Hepatocyte (in vitro differentiated cells): ENCODE results near the gene PRSS16. TPM values are rescaled to one million over a fixed set of nuclear protein-coding genes. Genes with fewer than 3 reads are reported as not detected.

Experiments
- DNase-seq: peaks from one replicate; pipeline ENCODE4 v3.0.0-alpha.2; 2016; ENCODE audit warnings: low spot score
- H2AFZ ChIP-seq: fragments of 200-600 bp; sonication (generic); 2 replicates; pipeline ENCODE4 v1.6.0; 2016; ENCODE audit warnings: antibody characterized with exemption, mild to moderate bottlenecking
- H3K27ac ChIP-seq: fragments of 200-600 bp; sonication (generic); 2 replicates; pipeline ENCODE4 v1.5.1; 2016; ENCODE audit warnings: mild to moderate bottlenecking
- H3K27me3 ChIP-seq: fragments of 200-600 bp; sonication (generic); 2 replicates; pipeline ENCODE4 v1.6.1; 2016
- H3K36me3 ChIP-seq: fragments of 200-600 bp; sonication (generic); replicated peaks from 2 replicates; pipeline ENCODE4 v1.5.1; 2016; ENCODE audit warnings: low read depth; ENCODE audit not compliant: insufficient read depth
- H3K4me1 ChIP-seq: fragments of 200-600 bp; sonication (generic); 2 replicates; pipeline ENCODE4 v1.5.1; 2016; ENCODE audit warnings: mild to moderate bottlenecking, moderate library complexity; ENCODE audit not compliant: insufficient read depth
- H3K4me2 ChIP-seq: fragments of 200-600 bp; sonication (generic); 2 replicates; pipeline ENCODE4 v1.6.0; 2016
- H3K4me3 ChIP-seq: fragments of 200-600 bp; sonication (generic); 2 replicates; pipeline ENCODE4 v1.5.1; 2016; ENCODE audit warnings: mild to moderate bottlenecking
- H3K79me2 ChIP-seq: fragments of 200-600 bp; sonication (generic); 2 replicates; pipeline ENCODE4 v1.6.0; 2017; ENCODE audit warnings: mild to moderate bottlenecking
- H3K9me2 ChIP-seq: fragments of 200-600 bp; sonication (generic); replicated peaks from 2 replicates; pipeline ENCODE4 v1.6.0; 2017; ENCODE audit warnings: mild to moderate bottlenecking; ENCODE audit not compliant: insufficient read depth
- H3K9me3 ChIP-seq: fragments of 200-600 bp; sonication (generic); 2 replicates; pipeline ENCODE4 v1.5.1; 2016; ENCODE audit warnings: low read depth, mild to moderate bottlenecking
- H4K20me1 ChIP-seq: fragments of 200-600 bp; sonication (generic); 2 replicates; pipeline ENCODE4 v1.6.0; 2016; ENCODE audit warnings: mild to moderate bottlenecking; ENCODE audit not compliant: insufficient read depth, poor library complexity, severe bottlenecking
- EZH2 ChIP-seq: fragments of 200-600 bp; sonication (generic); IDR thresholded peaks from 2 replicates; pipeline ENCODE4 v1.6.1; 2016; ENCODE audit warnings: antibody characterized with exemption, mild to moderate bottlenecking, borderline replicate concordance
- EZH2phosphoT487 ChIP-seq: fragments of 200-600 bp; sonication (generic); IDR thresholded peaks from one replicate; pipeline ENCODE4 v1.6.1; 2018; ENCODE audit warnings: antibody characterized with exemption, mild to moderate bottlenecking, low read depth, moderate library complexity; ENCODE audit not compliant: unreplicated experiment, severe bottlenecking
- WGBS: methylation state at CpG from one replicate; pipeline ENCODE4 v1.1.6; 2016; ENCODE audit warnings: low lambda C conversion rate; ENCODE audit errors: missing lambda C conversion rate; 5-methylcytosine and 5-hydroxymethylcytosine counted together
- polyA plus RNA-seq: library from polyadenylated mRNA; unstranded; fragments of >200 nt; fragmentation: Nextera tagmentation; extraction: Ambion mirVana; gene quantifications from 2 replicates; pipeline ENCODE4 v1.2.1, GENCODE V29; 2016
- total RNA-seq: library from RNA; depleted of rRNA; stranded (reverse); fragments of >200 nt; gene quantifications from 2 replicates; pipeline ENCODE4 v1.2.3, GENCODE V29; 2014
- TF ChIP-seq, protein P1 (sequence below): fragments of 200-600 bp; sonication (generic); IDR thresholded peaks from 2 replicates; pipeline ENCODE4 v1.5.1; 2016; ENCODE audit warnings: antibody characterized with exemption, mild to moderate bottlenecking; ENCODE audit not compliant: poor library complexity

PRSS16 gene
- total and polyA plus RNA-seq, 2 experiments from 2014 or later: 9.9 to 11.7 TPM

GRCh38 chr6:27294409-27294808 is 46.9 kb downstream of the PRSS16 start:
- 43% methylated on average over 5 of the region's 5 CpGs for WGBS
- no peak overlapping the region for H3K27ac ChIP-seq
- H3K36me3 ChIP-seq: no peaks in the 10 kb centered on the region
- DNase-seq: no peak
- no peak overlapping the region for H2AFZ ChIP-seq
- H3K27me3 ChIP-seq: peaks cover 36% of the 10 kb centered on the region
- H3K79me2 ChIP-seq: no peaks in the 10 kb centered on the region
- H4K20me1 ChIP-seq: no peaks in the 10 kb centered on the region
- no peaks in the 10 kb centered on the region for H3K9me3 ChIP-seq
- no peak overlapping the region for H3K4me3 ChIP-seq
- no peaks in the 10 kb centered on the region for H3K4me1 ChIP-seq
- peak overlapping the region; percentile 87 for H3K4me2 ChIP-seq
- TF ChIP-seq EZH2phosphoT487 (no peak), EZH2 (no peak)
- TF ChIP-seq, protein P1, sequence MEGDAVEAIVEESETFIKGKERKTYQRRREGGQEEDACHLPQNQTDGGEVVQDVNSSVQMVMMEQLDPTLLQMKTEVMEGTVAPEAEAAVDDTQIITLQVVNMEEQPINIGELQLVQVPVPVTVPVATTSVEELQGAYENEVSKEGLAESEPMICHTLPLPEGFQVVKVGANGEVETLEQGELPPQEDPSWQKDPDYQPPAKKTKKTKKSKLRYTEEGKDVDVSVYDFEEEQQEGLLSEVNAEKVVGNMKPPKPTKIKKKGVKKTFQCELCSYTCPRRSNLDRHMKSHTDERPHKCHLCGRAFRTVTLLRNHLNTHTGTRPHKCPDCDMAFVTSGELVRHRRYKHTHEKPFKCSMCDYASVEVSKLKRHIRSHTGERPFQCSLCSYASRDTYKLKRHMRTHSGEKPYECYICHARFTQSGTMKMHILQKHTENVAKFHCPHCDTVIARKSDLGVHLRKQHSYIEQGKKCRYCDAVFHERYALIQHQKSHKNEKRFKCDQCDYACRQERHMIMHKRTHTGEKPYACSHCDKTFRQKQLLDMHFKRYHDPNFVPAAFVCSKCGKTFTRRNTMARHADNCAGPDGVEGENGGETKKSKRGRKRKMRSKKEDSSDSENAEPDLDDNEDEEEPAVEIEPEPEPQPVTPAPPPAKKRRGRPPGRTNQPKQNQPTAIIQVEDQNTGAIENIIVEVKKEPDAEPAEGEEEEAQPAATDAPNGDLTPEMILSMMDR: no peak
- no peaks in the 10 kb centered on the region for H3K9me2 ChIP-seq

DNA sequence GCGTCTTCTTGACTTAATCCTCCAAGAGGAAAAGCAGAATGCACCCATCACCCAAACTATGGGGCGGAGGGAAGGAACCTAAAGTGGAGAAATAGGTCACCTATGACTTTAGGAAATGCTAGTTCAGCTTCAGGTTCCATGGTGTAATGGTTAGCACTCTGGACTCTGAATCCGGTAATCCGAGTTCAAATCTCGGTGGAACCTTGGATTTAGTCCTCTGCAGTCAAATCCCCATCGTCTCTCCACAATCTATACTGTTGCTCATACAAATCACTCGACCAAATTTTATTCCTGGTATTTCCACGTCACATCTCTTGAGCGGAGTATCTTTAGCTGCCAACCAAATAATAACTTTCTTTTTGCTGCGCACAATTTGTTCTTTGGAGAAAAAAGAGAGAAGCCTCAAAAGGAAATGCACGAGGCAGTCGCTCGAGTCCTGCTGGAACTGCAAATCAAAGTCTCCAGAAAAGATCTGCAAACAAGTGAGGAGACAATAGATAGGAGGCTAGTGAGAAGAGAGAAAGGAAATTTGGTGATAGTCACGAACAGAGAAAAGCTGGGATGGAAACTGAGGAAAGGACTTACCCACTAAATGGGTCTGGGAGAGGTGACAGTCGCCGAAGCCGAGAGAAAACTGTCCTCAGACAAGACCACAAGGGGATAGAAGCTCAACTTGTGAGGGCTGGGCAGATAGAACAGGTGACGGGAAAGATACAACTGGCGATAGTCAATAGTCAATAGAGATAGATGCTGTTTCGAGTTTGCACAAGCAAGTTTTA is 48.0 kb downstream of the PRSS16 start:
- 6% methylated on average over 20 of the region's 20 CpGs for WGBS
- Histone ChIP-seq H3K27me3 (peaks cover 31% of the 10 kb centered on the region), H3K4me3 (peak overlapping the region; percentile 72), H4K20me1 (no peaks in the 10 kb centered on the region), H3K9me3 (no peaks in the 10 kb centered on the region), H3K4me1 (no peaks in the 10 kb centered on the region), H3K27ac (no peak overlapping the region), H3K4me2 (peak overlapping the region; percentile 87), H2AFZ (peak overlapping the region; percentile 57), H3K36me3 (no peaks in the 10 kb centered on the region), H3K79me2 (no peaks in the 10 kb centered on the region), H3K9me2 (no peaks in the 10 kb centered on the region)
- TF ChIP-seq EZH2phosphoT487 (no peak), EZH2 (no peak)
- TF ChIP-seq, protein P1: no peak
- peak; percentile 74 for DNase-seq

- DNase-seq: peak; percentile 54
- Histone ChIP-seq H3K36me3 (no peaks in the 10 kb centered on the region), H3K9me2 (no peaks in the 10 kb centered on the region), H4K20me1 (no peaks in the 10 kb centered on the region), H3K4me3 (peak overlapping the region; percentile 72), H3K4me2 (peak overlapping the region; percentile 87), H3K27ac (no peak overlapping the region), H3K9me3 (no peaks in the 10 kb centered on the region), H3K4me1 (no peaks in the 10 kb centered on the region), H3K27me3 (peaks cover 31% of the 10 kb centered on the region), H3K79me2 (no peaks in the 10 kb centered on the region), H2AFZ (peak overlapping the region; percentile 57)
- TF ChIP-seq EZH2: no peak
- TF ChIP-seq, protein P1: no peak
- TF ChIP-seq EZH2phosphoT487: no peak
- 2% methylated on average over 27 of the region's 27 CpGs for WGBS
Observed at GRCh38 chr6:27296106-27296783, 48.7 kb downstream of the PRSS16 start.
